Raji (cell line): ENCODE data around the gene CACNA1E.

Experiments
- POLR2A ChIP-seq: IDR thresholded peaks from 2 replicates; pipeline ENCODE4 v1.6.1; 2011; ENCODE audit warnings: low read depth, low read length, control low read depth; ENCODE audit not compliant: insufficient read depth

Gene CACNA1E

GRCh38 chr1:181588631-181589030, 105.3 kb downstream of the CACNA1E start:
- TF ChIP-seq POLR2A: no peak

- TF ChIP-seq POLR2A: no peak
Measured at GRCh38 chr1:181592255-181592859, 109.0 kb downstream of the CACNA1E start.

GRCh38 chr1:181593042-181593441, 109.7 kb downstream of the CACNA1E start:
- no peak for TF ChIP-seq POLR2A

- no peak for TF ChIP-seq POLR2A
Measured at GRCh38 chr1:181594553-181594952, 111.2 kb downstream of the CACNA1E start.

DNA sequence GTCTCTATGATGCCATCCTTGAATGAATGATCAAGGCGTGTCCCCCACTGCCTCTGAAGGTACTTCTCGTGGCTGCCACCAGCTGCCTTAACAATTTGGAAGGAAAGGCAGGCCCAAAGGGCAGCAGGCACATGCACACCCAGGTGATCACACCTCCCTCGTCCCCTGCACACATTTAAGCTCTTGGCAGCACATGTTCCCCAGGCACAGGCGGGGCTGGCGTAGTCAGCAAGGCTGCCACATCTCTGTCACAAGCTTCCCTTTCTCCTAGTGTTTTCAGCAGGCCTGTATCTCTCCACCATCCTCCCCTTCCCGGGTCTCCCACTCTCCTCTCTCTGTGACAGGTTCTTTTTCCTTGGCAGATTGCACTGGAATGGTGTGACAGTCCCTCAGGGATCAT, 111.9 kb downstream of the CACNA1E start:
- TF ChIP-seq POLR2A: no peak

- no peak for TF ChIP-seq POLR2A
Measured at GRCh38 chr1:181601186-181601950, 118.1 kb downstream of the CACNA1E start.

- no peak for TF ChIP-seq POLR2A
Measured at GRCh38 chr1:181603735-181604410, 120.6 kb downstream of the CACNA1E start.

DNA sequence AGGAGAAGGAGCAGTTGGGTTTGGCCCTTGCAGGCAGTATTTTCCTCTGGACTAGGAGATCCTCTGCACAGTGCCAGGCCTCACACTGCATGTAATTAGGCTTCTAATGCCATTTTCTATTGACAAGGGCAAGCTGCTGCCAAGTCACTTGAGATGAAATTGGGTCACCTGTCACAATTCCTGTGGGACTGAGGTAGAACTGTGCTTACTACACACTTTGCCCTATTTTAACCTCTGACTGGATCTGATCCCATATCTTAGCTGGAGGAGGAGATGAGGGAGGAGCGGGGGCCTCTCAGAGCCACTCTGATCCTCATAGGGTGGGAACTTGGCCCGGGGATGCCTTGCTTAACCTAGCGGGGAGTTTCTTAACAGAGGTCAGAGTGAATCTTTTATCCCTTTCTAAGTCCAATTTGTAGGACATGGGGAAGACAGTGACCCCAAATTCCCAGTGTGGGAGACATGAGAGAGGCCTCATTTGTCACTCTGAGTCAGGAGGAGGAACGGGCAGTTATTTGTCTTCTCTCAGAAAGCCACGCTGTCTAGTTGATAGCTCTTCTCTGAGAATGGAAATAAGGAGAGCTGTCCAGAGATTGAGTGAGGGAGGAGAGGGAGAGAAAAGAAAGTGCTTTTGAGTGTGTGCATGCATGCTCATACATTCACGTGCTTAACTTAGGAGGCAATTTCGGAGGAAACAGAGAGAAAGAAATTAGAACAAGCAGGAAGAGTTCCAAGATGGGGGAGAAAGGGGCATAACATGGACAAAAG, 121.3 kb downstream of the CACNA1E start:
- TF ChIP-seq POLR2A: no peak

- no peak for TF ChIP-seq POLR2A
Measured at GRCh38 chr1:181607524-181607923, 124.2 kb downstream of the CACNA1E start.

DNA sequence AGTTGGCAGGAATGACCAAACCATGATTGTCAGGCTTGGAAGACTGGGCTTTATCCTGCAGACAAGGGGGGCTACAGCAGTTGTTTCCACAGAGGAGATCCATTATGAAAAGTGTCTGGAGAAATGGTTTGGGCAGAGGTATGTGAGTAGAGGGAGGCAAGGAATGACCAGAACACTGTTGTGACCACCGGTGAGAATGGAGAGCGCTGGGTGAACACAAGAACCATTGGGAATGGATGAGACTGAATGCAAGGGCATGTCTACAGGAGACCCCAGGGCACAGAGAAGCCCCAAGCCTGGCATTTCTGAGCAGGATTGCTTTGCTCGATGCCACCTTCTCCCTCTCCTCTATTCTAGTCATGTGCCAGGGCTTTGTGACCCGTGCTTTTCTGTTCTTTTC, 125.1 kb downstream of the CACNA1E start:
- TF ChIP-seq POLR2A: no peak

DNA sequence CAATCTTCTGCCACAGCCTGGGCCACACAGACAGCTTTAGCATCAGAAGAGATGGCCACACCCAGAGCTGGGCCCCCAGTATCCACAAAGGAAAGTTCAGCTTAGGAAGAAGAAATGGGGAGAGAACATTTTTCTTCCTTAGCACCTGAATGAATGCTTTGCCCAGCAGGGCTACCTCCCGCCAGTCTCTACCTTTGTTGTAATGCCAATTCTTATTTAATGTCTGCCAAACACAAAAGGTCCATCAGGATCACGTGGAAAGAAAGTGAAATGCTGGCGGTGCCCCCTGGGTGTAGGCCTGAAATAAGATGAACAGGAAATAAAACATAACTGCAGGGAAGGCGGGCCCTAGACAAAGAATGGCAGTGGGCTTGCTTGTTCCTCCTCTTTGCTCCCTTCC, 125.6 kb downstream of the CACNA1E start:
- no peak for TF ChIP-seq POLR2A

DNA sequence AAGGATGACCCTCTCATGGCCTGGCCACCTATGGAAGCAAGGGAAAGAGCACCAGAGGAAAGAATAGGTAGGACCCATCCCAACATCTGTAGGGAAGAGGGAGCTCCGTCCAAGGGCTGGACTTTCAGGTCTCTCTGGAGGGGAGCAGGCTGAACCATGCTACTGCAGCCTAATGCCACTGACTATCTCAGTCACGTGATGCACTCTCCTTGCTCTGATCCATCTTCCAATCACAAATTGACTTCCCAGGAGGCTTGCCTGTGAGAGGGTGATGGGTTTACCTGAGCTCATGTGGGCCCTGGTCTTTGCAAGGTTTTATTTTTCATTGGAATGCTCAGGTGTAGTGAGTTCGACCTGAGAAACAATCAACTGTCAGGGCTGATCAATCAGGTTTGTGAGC, 128.8 kb downstream of the CACNA1E start:
- TF ChIP-seq POLR2A: no peak

DNA sequence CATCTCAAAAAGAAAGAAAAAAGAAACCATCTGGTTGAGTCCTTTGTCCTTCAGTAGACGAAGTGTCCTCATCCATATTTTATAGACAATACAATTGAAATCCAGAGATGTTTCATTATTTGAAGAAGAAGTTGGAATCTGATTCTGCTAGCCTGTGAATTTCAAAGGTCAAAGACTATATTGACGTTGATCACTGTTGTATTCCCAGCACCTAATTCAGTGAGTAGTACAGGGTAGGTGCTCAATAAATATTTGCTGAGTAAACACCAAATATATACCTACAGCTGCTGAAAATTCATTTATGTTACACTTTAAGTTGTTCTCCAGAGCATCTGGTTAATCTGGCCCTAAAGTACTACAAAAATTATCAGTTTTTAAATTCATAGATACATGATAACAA, 135.2 kb downstream of the CACNA1E start:
- no peak for TF ChIP-seq POLR2A

GRCh38 chr1:181620183-181620582, 136.9 kb downstream of the CACNA1E start:
- no peak for TF ChIP-seq POLR2A

DNA sequence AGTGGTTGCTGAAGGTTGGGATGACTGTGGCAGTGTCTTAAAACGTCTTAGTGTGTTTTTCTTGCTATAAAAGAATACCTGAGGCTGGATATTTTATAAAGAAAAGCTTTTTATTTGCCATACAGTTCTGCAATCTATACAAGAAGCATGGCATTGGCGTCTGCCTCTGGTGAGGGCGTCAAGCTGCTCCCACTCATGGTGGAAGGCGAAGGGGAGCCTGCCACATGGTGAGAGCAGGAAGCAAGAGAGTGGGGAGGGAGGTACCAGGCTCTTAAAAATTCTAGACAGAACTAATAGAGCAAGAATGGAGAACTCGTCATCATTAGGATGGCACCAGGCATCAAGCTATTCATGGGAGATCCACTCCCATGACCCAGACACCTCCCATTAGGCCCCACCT, 140.5 kb downstream of the CACNA1E start:
- TF ChIP-seq POLR2A: no peak
